Skeletal muscle satellite cell (primary cell): ENCODE data around the gene SBSN.

Experiments used
- H3K27me3 ChIP-seq: 2 replicates; pipeline ENCODE4 v1.7.0; 2013; ENCODE audit warnings: low read length; ENCODE audit not compliant: control insufficient read depth, insufficient read depth
- H3K36me3 ChIP-seq: 2 replicates; pipeline ENCODE4 v1.7.0; 2013; ENCODE audit warnings: mild to moderate bottlenecking, control low read depth, low read length; ENCODE audit not compliant: insufficient read depth
- H3K4me1 ChIP-seq: 2 replicates; pipeline ENCODE4 v1.7.0; 2013; ENCODE audit warnings: low read length; ENCODE audit not compliant: control insufficient read depth, insufficient read depth
- H3K4me2 ChIP-seq: 2 replicates; pipeline ENCODE4 v1.7.0; 2013; ENCODE audit warnings: mild to moderate bottlenecking, low read length
- H3K4me3 ChIP-seq: 2 replicates; pipeline ENCODE4 v1.7.0; 2013; ENCODE audit warnings: low read length
- H3K9ac ChIP-seq: 2 replicates; pipeline ENCODE4 v1.7.0; 2013; ENCODE audit warnings: mild to moderate bottlenecking, low read depth, low read length, moderate library complexity
- H3K9me3 ChIP-seq: replicated peaks from 2 replicates; pipeline ENCODE4 v1.7.0; 2013; ENCODE audit warnings: mild to moderate bottlenecking, control low read depth, low read length

The SBSN gene

GRCh38 chr19:35524181-35524837 lies 3.8 kb downstream of the SBSN start:
- Histone ChIP-seq H3K9me3 (no peaks in the 10 kb centered on the region), H3K36me3 (no peaks in the 10 kb centered on the region), H3K9ac (no peak overlapping the region), H3K27me3 (peaks cover 19% of the 10 kb centered on the region), H3K4me1 (peaks cover 11% of the 10 kb centered on the region), H3K4me2 (no peak overlapping the region), H3K4me3 (no peak overlapping the region)

- no peak overlapping the region for H3K4me2 ChIP-seq
- peaks cover 17% of the 10 kb centered on the region for H3K4me1 ChIP-seq
- H3K4me3 ChIP-seq, result no peak overlapping the region
- peaks cover 19% of the 10 kb centered on the region for H3K27me3 ChIP-seq
- H3K36me3 ChIP-seq, result no peaks in the 10 kb centered on the region
- H3K9ac ChIP-seq, result no peak overlapping the region
- H3K9me3 ChIP-seq, result no peaks in the 10 kb centered on the region
Observed at GRCh38 chr19:35522745-35523327, 5.3 kb downstream of the SBSN start.

- peaks cover 17% of the 10 kb centered on the region for H3K4me1 ChIP-seq
- H3K4me3 ChIP-seq, result no peak overlapping the region
- no peak overlapping the region for H3K4me2 ChIP-seq
- no peak overlapping the region for H3K9ac ChIP-seq
- no peaks in the 10 kb centered on the region for H3K36me3 ChIP-seq
- H3K9me3 ChIP-seq, result no peaks in the 10 kb centered on the region
- H3K27me3 ChIP-seq, result peaks cover 19% of the 10 kb centered on the region
Observed at GRCh38 chr19:35521124-35521743, 6.9 kb downstream of the SBSN start.

- peaks cover 20% of the 10 kb centered on the region for H3K4me1 ChIP-seq
- H3K9me3 ChIP-seq, result no peaks in the 10 kb centered on the region
- no peaks in the 10 kb centered on the region for H3K36me3 ChIP-seq
- peaks cover 9% of the 10 kb centered on the region for H3K27me3 ChIP-seq
- H3K9ac ChIP-seq, result no peak overlapping the region
- no peak overlapping the region for H3K4me3 ChIP-seq
- no peak overlapping the region for H3K4me2 ChIP-seq
Observed at GRCh38 chr19:35519291-35519690, 8.8 kb downstream of the SBSN start.

GRCh38 chr19:35518313-35518712 lies 9.8 kb downstream of the SBSN start:
- Histone ChIP-seq H3K27me3 (peaks cover 8% of the 10 kb centered on the region), H3K9me3 (no peaks in the 10 kb centered on the region), H3K36me3 (no peaks in the 10 kb centered on the region), H3K4me1 (peaks cover 30% of the 10 kb centered on the region), H3K9ac (peak overlapping the region; percentile 19), H3K4me2 (peak overlapping the region; percentile 60), H3K4me3 (peak overlapping the region; percentile 50)

GRCh38 chr19:35517342-35517741 lies 10.8 kb downstream of the SBSN start:
- H3K27me3 ChIP-seq, result peaks cover 17% of the 10 kb centered on the region
- peaks cover 33% of the 10 kb centered on the region for H3K4me1 ChIP-seq
- H3K4me2 ChIP-seq, result no peak overlapping the region
- H3K9me3 ChIP-seq, result no peaks in the 10 kb centered on the region
- H3K36me3 ChIP-seq, result no peaks in the 10 kb centered on the region
- H3K9ac ChIP-seq, result no peak overlapping the region
- H3K4me3 ChIP-seq, result no peak overlapping the region

GRCh38 chr19:35516310-35516709 lies 11.8 kb downstream of the SBSN start:
- H3K36me3 ChIP-seq, result no peaks in the 10 kb centered on the region
- no peak overlapping the region for H3K9ac ChIP-seq
- peaks cover 24% of the 10 kb centered on the region for H3K27me3 ChIP-seq
- H3K4me3 ChIP-seq, result no peak overlapping the region
- no peaks in the 10 kb centered on the region for H3K9me3 ChIP-seq
- H3K4me1 ChIP-seq, result peaks cover 33% of the 10 kb centered on the region
- H3K4me2 ChIP-seq, result no peak overlapping the region

- peaks cover 42% of the 10 kb centered on the region for H3K4me1 ChIP-seq
- H3K9me3 ChIP-seq, result no peaks in the 10 kb centered on the region
- H3K4me2 ChIP-seq, result peak overlapping the region; percentile 47
- no peaks in the 10 kb centered on the region for H3K36me3 ChIP-seq
- peaks cover 43% of the 10 kb centered on the region for H3K27me3 ChIP-seq
- H3K9ac ChIP-seq, result peak overlapping the region; percentile 11
- H3K4me3 ChIP-seq, result no peak overlapping the region
Observed at GRCh38 chr19:35514282-35514809, 13.8 kb downstream of the SBSN start.

- Histone ChIP-seq H3K9me3 (no peaks in the 10 kb centered on the region), H3K4me3 (no peak within 1 kb of the TSS), H3K36me3 (no peaks in the 10 kb centered on the region), H3K27me3 (peaks cover 49% of the 10 kb centered on the region), H3K9ac (peak within 1 kb of the TSS; percentile 11), H3K4me1 (peaks cover 36% of the 10 kb centered on the region), H3K4me2 (peak within 1 kb of the TSS; percentile 47)
Observed at GRCh38 chr19:35513628-35514281, 14.4 kb downstream of the SBSN start, which contains the start of gene DMKN. TSS of gene DMKN (minus strand) at chr19:35513649. CDS start at chr19:35513475, 174 bp downstream.

GRCh38 chr19:35512831-35513627 lies 15.1 kb downstream of the SBSN start:
- no peaks in the 10 kb centered on the region for H3K36me3 ChIP-seq
- H3K9ac ChIP-seq, result no peak overlapping the region
- no peak overlapping the region for H3K4me3 ChIP-seq
- H3K4me1 ChIP-seq, result peaks cover 30% of the 10 kb centered on the region
- peaks cover 57% of the 10 kb centered on the region for H3K27me3 ChIP-seq
- no peak overlapping the region for H3K4me2 ChIP-seq
- H3K9me3 ChIP-seq, result no peaks in the 10 kb centered on the region

- Histone ChIP-seq H3K9ac (no peak overlapping the region), H3K4me2 (no peak overlapping the region), H3K4me1 (peaks cover 28% of the 10 kb centered on the region), H3K27me3 (peaks cover 70% of the 10 kb centered on the region), H3K36me3 (no peaks in the 10 kb centered on the region), H3K9me3 (no peaks in the 10 kb centered on the region), H3K4me3 (no peak overlapping the region)
Observed at GRCh38 chr19:35511337-35511736, 16.8 kb downstream of the SBSN start.
